Parathyroid adenoma (tissue), 2 donors: ENCODE results near the gene C11orf98.
A peak's percentile ranks its signal among the peaks of the same experiment; 100 is the strongest.

Source experiments
- H2AFZ ChIP-seq: fragments of 300-600 bp; sonication (generic); one replicate; pipeline ENCODE4 v1.7.0; 2017; ENCODE audit warnings: antibody characterized with exemption, mild to moderate bottlenecking
- H3K27ac ChIP-seq: fragments of 300-600 bp; sonication (generic); one replicate; pipeline ENCODE4 v1.7.0; 2017
- H3K27me3 ChIP-seq: fragments of 300-600 bp; sonication (generic); one replicate; pipeline ENCODE4 v1.7.0; 2017; ENCODE audit warnings: low read length; ENCODE audit not compliant: control insufficient read depth, insufficient read depth
- H3K36me3 ChIP-seq: fragments of 300-600 bp; sonication (generic); one replicate; pipeline ENCODE4 v1.7.0; 2017; ENCODE audit warnings: low read length; ENCODE audit not compliant: control insufficient read depth, insufficient read depth
- H3K4me1 ChIP-seq: fragments of 300-600 bp; sonication (generic); one replicate; pipeline ENCODE4 v1.7.0; 2017; ENCODE audit warnings: control low read depth
- H3K4me2 ChIP-seq: fragments of 300-600 bp; sonication (generic); one replicate; pipeline ENCODE4 v1.7.0; 2017; ENCODE audit warnings: low read length
- H3K4me3 ChIP-seq: fragments of 300-600 bp; sonication (generic); one replicate; pipeline ENCODE4 v1.7.0; 2017; ENCODE audit warnings: low read depth, low read length
- H3K79me2 ChIP-seq: fragments of 300-600 bp; sonication (generic); one replicate; pipeline ENCODE4 v1.7.0; 2017; ENCODE audit warnings: control low read depth
- H3K9ac ChIP-seq: fragments of 300-600 bp; sonication (generic); one replicate; pipeline ENCODE4 v1.7.0; 2017; ENCODE audit warnings: mild to moderate bottlenecking
- H3K9me3 ChIP-seq: fragments of 300-600 bp; sonication (generic); one replicate; pipeline ENCODE4 v1.7.0; 2017; ENCODE audit warnings: low read length; ENCODE audit not compliant: control insufficient read depth
- CTCF ChIP-seq: fragments of 300-600 bp; sonication (generic); IDR thresholded peaks from one replicate; pipeline ENCODE4 v1.7.0; 2017; ENCODE audit warnings: antibody characterized with exemption, mild to moderate bottlenecking
- donor health status: primary hyperparathyroidism.

C11orf98 gene

GRCh38 chr11:62667460-62667859 is 2.5 kb upstream of the C11orf98 start:
- H3K4me2 ChIP-seq, result no peak overlapping the region
- no peaks in the 10 kb centered on the region for H3K27me3 ChIP-seq
- no peak for TF ChIP-seq CTCF
- H2AFZ ChIP-seq, result no peak overlapping the region
- no peaks in the 10 kb centered on the region for H3K9me3 ChIP-seq
- H3K27ac ChIP-seq, result no peak overlapping the region
- no peaks in the 10 kb centered on the region for H3K36me3 ChIP-seq
- H3K79me2 ChIP-seq, result no peaks in the 10 kb centered on the region
- H3K4me1 ChIP-seq, result peaks cover 2% of the 10 kb centered on the region
- H3K9ac ChIP-seq, result no peak overlapping the region
- no peak overlapping the region for H3K4me3 ChIP-seq

- Histone ChIP-seq H3K9ac (no peak overlapping the region), H3K79me2 (no peaks in the 10 kb centered on the region), H3K9me3 (no peaks in the 10 kb centered on the region), H2AFZ (no peak overlapping the region), H3K4me1 (peaks cover 2% of the 10 kb centered on the region), H3K27ac (no peak overlapping the region), H3K4me3 (peak overlapping the region; percentile 75), H3K4me2 (peak overlapping the region; percentile 86), H3K27me3 (no peaks in the 10 kb centered on the region), H3K36me3 (no peaks in the 10 kb centered on the region)
- no peak for TF ChIP-seq CTCF
Measured at GRCh38 chr11:62666259-62666926, 1.4 kb upstream of the C11orf98 start.

- Histone ChIP-seq H3K4me1 (no peaks in the 10 kb centered on the region), H3K9ac (no peak overlapping the region), H3K36me3 (no peaks in the 10 kb centered on the region), H3K79me2 (no peaks in the 10 kb centered on the region), H3K27me3 (no peaks in the 10 kb centered on the region), H3K4me2 (peak overlapping the region; percentile 86), H2AFZ (peak overlapping the region; percentile 75), H3K9me3 (no peaks in the 10 kb centered on the region), H3K4me3 (peak overlapping the region; percentile 75), H3K27ac (peak overlapping the region; percentile 70)
- no peak for TF ChIP-seq CTCF
Measured at GRCh38 chr11:62665599-62666258, 719 bp upstream of the C11orf98 start.

- H3K9me3 ChIP-seq, result no peaks in the 10 kb centered on the region
- no peaks in the 10 kb centered on the region for H3K79me2 ChIP-seq
- H3K27ac ChIP-seq, result peak overlapping the region; percentile 70
- H3K4me3 ChIP-seq, result peak overlapping the region; percentile 75
- TF ChIP-seq CTCF, result no peak
- no peaks in the 10 kb centered on the region for H3K4me1 ChIP-seq
- H3K27me3 ChIP-seq, result no peaks in the 10 kb centered on the region
- H3K9ac ChIP-seq, result no peak overlapping the region
- peak overlapping the region; percentile 86 for H3K4me2 ChIP-seq
- H3K36me3 ChIP-seq, result no peaks in the 10 kb centered on the region
- peak overlapping the region; percentile 75 for H2AFZ ChIP-seq
Measured at GRCh38 chr11:62664405-62665074, 470 bp downstream of the C11orf98 start.
